A673 (cell line): ENCODE results near the gene ZBTB20. TPM values are rescaled to one million over a fixed set of nuclear protein-coding genes. Genes with fewer than 3 reads are reported as not detected.

Experiments
- BruUV-seq: library from RNA; stranded (reverse); fragments of 400-500 nt; replicated peaks from 2 replicates; lab custom pipeline; 2021; lab: Mats Ljungman, UMichigan
- CTCF ChIA-PET: fragments of 300-600 bp; sonication (Branson Sonifier 250); formaldehyde crosslinking; loops from one replicate; lab custom pipeline; 2022; ENCODE audit warnings: antibody characterized with exemption; lab: Charles Lee
- POLR2A ChIA-PET: fragments of 300-600 bp; sonication (Branson Sonifier 250); formaldehyde crosslinking; loops from one replicate; lab custom pipeline; 2022; ENCODE audit warnings: antibody characterized with exemption; ENCODE audit not compliant: low non-redundant PET; lab: Charles Lee
- DNase-seq: peaks from one replicate; pipeline ENCODE4 v3.0.0-alpha.2; 2015; ENCODE audit warnings: low spot score
- H3K27ac ChIP-seq: fragments of 200-600 bp; sonication (generic); 2 replicates; pipeline ENCODE4 v1.5.1; 2016; ENCODE audit warnings: mixed run types, low read depth, mild to moderate bottlenecking, mixed read lengths, antibody characterized with exemption, low read length; ENCODE audit not compliant: poor library complexity, severe bottlenecking
- H3K27me3 ChIP-seq: fragments of 200-600 bp; sonication (generic); replicated peaks from 2 replicates; pipeline ENCODE4 v1.6.1; 2017; ENCODE audit warnings: mixed run types, low read depth, mild to moderate bottlenecking, mixed read lengths, antibody characterized with exemption, low read length; ENCODE audit not compliant: insufficient read depth, poor library complexity
- H3K36me3 ChIP-seq: fragments of 200-600 bp; sonication (generic); 2 replicates; pipeline ENCODE4 v1.6.1; 2016; ENCODE audit warnings: mixed run types, mild to moderate bottlenecking, mixed read lengths, antibody characterized with exemption, low read length; ENCODE audit not compliant: insufficient read depth, poor library complexity, severe bottlenecking
- H3K4me1 ChIP-seq: fragments of 200-600 bp; sonication (generic); 2 replicates; pipeline ENCODE4 v1.6.1; 2017; ENCODE audit warnings: mixed run types, mild to moderate bottlenecking, mixed read lengths, antibody characterized with exemption, low read length; ENCODE audit not compliant: insufficient read depth, poor library complexity, severe bottlenecking
- H3K4me3 ChIP-seq: fragments of 200-600 bp; sonication (generic); 2 replicates; pipeline ENCODE4 v1.5.1; 2016; ENCODE audit warnings: low read depth, mixed run types, mild to moderate bottlenecking, mixed read lengths, low read length; ENCODE audit not compliant: poor library complexity, severe bottlenecking
- H3K9me3 ChIP-seq: fragments of 200-600 bp; sonication (generic); 2 replicates; pipeline ENCODE4 v1.6.1; 2016; ENCODE audit warnings: mixed run types, low read depth, mild to moderate bottlenecking, mixed read lengths, antibody characterized with exemption, low read length; ENCODE audit not compliant: poor library complexity, severe bottlenecking
- EZH2 ChIP-seq: fragments of 200-600 bp; sonication (generic); IDR thresholded peaks from 2 replicates; pipeline ENCODE4 v1.6.1; 2017; ENCODE audit warnings: borderline replicate concordance, low read depth, mild to moderate bottlenecking, mixed read lengths, antibody characterized with exemption, low read length; ENCODE audit not compliant: poor library complexity, severe bottlenecking
- intact Hi-C: fragments of 100-400 bp; cut with micrococcal nuclease; formaldehyde crosslinking; loops from one replicate; pipeline ENCODE4 v1.10.0; 2022; ENCODE audit not compliant: unreplicated experiment
- total RNA-seq: library from RNA; stranded (reverse); gene quantifications from 2 replicates; pipeline ENCODE4 v1.2.3, GENCODE V29; 2021
- TF ChIP-seq, protein P1 (sequence below): fragments of 300-800, 200-600 bp; sonication (generic); conservative IDR thresholded peaks from 2 replicates; pipeline ENCODE4 v1.5.1; 2017; ENCODE audit warnings: low read depth, mild to moderate bottlenecking, antibody characterized with exemption, low read length, moderate library complexity, mixed read lengths

The ZBTB20 gene
- total RNA-seq, 1 experiment from 2014 or later, result 13.5 TPM

DNA sequence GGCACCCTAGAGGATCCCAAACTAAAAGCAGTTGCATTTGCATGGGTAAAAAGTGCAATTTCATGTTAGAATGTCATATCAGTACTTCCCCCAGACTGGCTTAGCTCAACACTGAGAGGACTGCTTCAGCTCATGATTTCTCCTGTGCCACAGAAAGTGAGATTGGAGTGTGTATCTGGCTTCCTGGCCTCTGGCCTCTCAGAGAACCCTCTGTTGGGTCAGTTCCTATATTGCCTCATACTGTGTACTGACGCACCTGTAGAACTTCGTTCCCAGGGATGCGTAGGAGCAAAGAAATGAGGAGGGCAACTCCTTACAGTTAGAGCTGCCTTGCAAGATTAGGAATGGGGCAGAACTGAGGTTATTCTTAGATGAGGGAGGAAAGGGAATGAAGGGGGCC, 512.5 kb downstream of the ZBTB20 start:
- intact Hi-C loops, result no loop called here
- BruUV-seq, result no TSS peak
- CTCF ChIA-PET, result no interaction called here

DNA sequence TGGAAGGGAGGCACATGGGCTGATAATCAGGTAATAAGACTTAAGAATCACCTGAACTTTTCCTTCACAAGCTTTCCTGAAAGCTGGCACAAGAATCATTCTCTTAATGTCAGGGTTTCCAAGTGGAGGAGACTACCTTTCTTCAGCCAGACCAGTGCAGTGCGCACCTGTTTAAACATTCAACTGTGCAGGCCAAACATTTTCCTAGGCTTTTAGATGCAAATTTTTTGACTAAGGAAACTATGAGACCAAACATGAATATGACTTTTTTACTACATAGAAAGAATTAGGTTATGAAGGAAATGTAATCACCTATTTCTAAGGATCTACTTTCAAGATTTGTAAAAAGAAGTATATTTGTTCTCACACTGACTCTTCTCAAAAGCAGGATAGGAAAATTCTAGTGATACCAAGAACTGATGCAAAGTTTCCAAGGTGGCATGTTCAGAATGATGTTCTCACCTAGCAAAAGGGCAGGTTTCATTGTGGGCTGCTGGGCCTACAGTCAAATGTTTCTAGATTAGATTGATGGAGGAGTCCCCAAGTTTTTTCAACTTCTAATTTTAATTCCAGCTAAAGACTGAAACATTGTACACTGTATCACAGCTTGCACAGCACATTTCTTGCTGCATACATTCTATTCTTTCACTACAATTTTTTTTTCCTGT, 514.2 kb downstream of the ZBTB20 start:
- no peaks in the 10 kb centered on the region for H3K9me3 ChIP-seq
- BruUV-seq, result no TSS peak
- CTCF ChIA-PET, result no interaction called here
- DNase-seq, result no peak
- H3K27ac ChIP-seq, result no peak overlapping the region
- no peak for TF ChIP-seq EZH2
- TF ChIP-seq, protein P1, sequence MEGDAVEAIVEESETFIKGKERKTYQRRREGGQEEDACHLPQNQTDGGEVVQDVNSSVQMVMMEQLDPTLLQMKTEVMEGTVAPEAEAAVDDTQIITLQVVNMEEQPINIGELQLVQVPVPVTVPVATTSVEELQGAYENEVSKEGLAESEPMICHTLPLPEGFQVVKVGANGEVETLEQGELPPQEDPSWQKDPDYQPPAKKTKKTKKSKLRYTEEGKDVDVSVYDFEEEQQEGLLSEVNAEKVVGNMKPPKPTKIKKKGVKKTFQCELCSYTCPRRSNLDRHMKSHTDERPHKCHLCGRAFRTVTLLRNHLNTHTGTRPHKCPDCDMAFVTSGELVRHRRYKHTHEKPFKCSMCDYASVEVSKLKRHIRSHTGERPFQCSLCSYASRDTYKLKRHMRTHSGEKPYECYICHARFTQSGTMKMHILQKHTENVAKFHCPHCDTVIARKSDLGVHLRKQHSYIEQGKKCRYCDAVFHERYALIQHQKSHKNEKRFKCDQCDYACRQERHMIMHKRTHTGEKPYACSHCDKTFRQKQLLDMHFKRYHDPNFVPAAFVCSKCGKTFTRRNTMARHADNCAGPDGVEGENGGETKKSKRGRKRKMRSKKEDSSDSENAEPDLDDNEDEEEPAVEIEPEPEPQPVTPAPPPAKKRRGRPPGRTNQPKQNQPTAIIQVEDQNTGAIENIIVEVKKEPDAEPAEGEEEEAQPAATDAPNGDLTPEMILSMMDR, result no peak
- H3K36me3 ChIP-seq, result no peaks in the 10 kb centered on the region
- intact Hi-C loops, result no loop called here
- no peaks in the 10 kb centered on the region for H3K27me3 ChIP-seq
- no peak overlapping the region for H3K4me3 ChIP-seq
- POLR2A ChIA-PET, result no interaction called here
- no peaks in the 10 kb centered on the region for H3K4me1 ChIP-seq

More for the DNA sequence above, 512.5 kb downstream of the ZBTB20 start:
- no peaks in the 10 kb centered on the region for H3K36me3 ChIP-seq
- H3K4me1 ChIP-seq, result no peaks in the 10 kb centered on the region
- H3K27me3 ChIP-seq, result no peaks in the 10 kb centered on the region
- no peak for DNase-seq
- H3K4me3 ChIP-seq, result no peak overlapping the region
- no peak overlapping the region for H3K27ac ChIP-seq
- no peak for TF ChIP-seq EZH2
- TF ChIP-seq, protein P1, result no peak
- POLR2A ChIA-PET, result no interaction called here
- H3K9me3 ChIP-seq, result no peaks in the 10 kb centered on the region

DNA sequence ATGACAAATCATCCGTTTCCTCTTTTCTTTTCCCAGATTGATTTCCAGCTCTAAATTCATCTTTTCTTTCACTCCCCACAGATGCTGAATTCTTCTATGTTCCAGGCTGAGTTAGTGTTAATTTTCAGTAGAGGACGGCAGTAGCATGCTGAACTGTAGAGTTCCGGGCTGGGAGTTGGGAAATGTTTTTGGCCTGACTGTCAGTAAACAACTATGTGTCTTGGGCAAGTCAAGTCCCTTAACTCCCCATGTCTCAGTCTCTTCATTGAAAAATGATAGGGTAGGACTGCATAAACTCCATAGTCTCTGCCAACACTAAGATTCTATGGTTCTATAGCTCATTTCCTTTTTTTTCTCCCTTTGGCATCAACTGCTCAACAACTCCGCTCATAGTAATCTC, 519.3 kb downstream of the ZBTB20 start:
- no peaks in the 10 kb centered on the region for H3K27me3 ChIP-seq
- ChIA-PET CTCF (no interaction called here), POLR2A (no interaction called here)
- no peaks in the 10 kb centered on the region for H3K36me3 ChIP-seq
- TF ChIP-seq, protein P1, result no peak
- TF ChIP-seq EZH2, result no peak
- no peaks in the 10 kb centered on the region for H3K9me3 ChIP-seq
- H3K4me1 ChIP-seq, result peaks cover 5% of the 10 kb centered on the region
- intact Hi-C loops, result no loop called here
- H3K4me3 ChIP-seq, result no peak overlapping the region
- BruUV-seq, result no TSS peak
- DNase-seq, result no peak
- no peak overlapping the region for H3K27ac ChIP-seq
